Left ventricle myocardium inferior (tissue), 1 donor: ENCODE results near the gene SLMAP. TPM values are rescaled to one million over a fixed set of nuclear protein-coding genes. Genes with fewer than 3 reads are reported as not detected.

Source experiments
- DNase-seq: peaks from one replicate; pipeline ENCODE4 v3.0.0-alpha.2; 2020
- H3K27ac ChIP-seq: fragments of 200-600 bp; replicated peaks from 2 replicates; pipeline ENCODE4 v1.8.0; 2021
- H3K27me3 ChIP-seq: fragments of 200-600 bp; 2 replicates; pipeline ENCODE4 v1.8.0; 2021; ENCODE audit warnings: low read depth
- H3K36me3 ChIP-seq: fragments of 200-600 bp; 2 replicates; pipeline ENCODE4 v1.8.0; 2021
- H3K4me1 ChIP-seq: fragments of 200-600 bp; 2 replicates; pipeline ENCODE4 v1.8.0; 2021
- H3K4me3 ChIP-seq: fragments of 200-600 bp; 2 replicates; pipeline ENCODE4 v1.8.0; 2021; ENCODE audit warnings: mild to moderate bottlenecking, moderate library complexity
- H3K9me3 ChIP-seq: fragments of 200-600 bp; replicated peaks from 2 replicates; pipeline ENCODE4 v1.8.0; 2021
- CTCF ChIP-seq: fragments of 200-600 bp; IDR thresholded peaks from 2 replicates; pipeline ENCODE4 v1.8.0; 2021; ENCODE audit warnings: antibody characterized with exemption, mild to moderate bottlenecking, borderline replicate concordance
- intact Hi-C: fragments of 100-400 bp; cut with micrococcal nuclease; formaldehyde crosslinking; loops from one replicate; pipeline ENCODE4 v1.11.0; 2022
- total RNA-seq: library from RNA; stranded (reverse); fragmentation: NEBNext Ultra II Directional; extraction: Animal tissue kit (Norgen Biotek cat#: 25700); gene quantifications from one replicate; pipeline ENCODE4 v1.2.1, GENCODE V29; 2021
- donor health status: DM: no; HTN: yes; CAD: no; lungs with severe emphysema.

SLMAP gene
- total RNA-seq, 1 donor from 2014 or later, result 316 TPM

- H3K4me3 ChIP-seq, result no peak overlapping the region
- peak overlapping the region; percentile 72 for H3K27ac ChIP-seq
- intact Hi-C loops, result no loop called here
- no peak for DNase-seq
- H3K36me3 ChIP-seq, result no peaks in the 10 kb centered on the region
- no peaks in the 10 kb centered on the region for H3K27me3 ChIP-seq
- H3K4me1 ChIP-seq, result peaks cover 42% of the 10 kb centered on the region
- no peak for TF ChIP-seq CTCF
- peaks cover 7% of the 10 kb centered on the region for H3K9me3 ChIP-seq
Measured at GRCh38 chr3:57943525-57944495, 187.7 kb downstream of the SLMAP start.

- Histone ChIP-seq H3K27me3 (no peaks in the 10 kb centered on the region), H3K4me1 (peaks cover 63% of the 10 kb centered on the region), H3K9me3 (no peaks in the 10 kb centered on the region), H3K36me3 (no peaks in the 10 kb centered on the region), H3K4me3 (no peak overlapping the region), H3K27ac (no peak overlapping the region)
- no peak for TF ChIP-seq CTCF
- intact Hi-C loops, result no loop called here
- DNase-seq, result no peak
Measured at GRCh38 chr3:57946970-57947381, 190.9 kb downstream of the SLMAP start.

- peaks cover 63% of the 10 kb centered on the region for H3K4me1 ChIP-seq
- H3K27me3 ChIP-seq, result no peaks in the 10 kb centered on the region
- no peak overlapping the region for H3K27ac ChIP-seq
- intact Hi-C loops, result no loop called here
- no peak for TF ChIP-seq CTCF
- no peak overlapping the region for H3K4me3 ChIP-seq
- DNase-seq, result no peak
- no peaks in the 10 kb centered on the region for H3K9me3 ChIP-seq
- H3K36me3 ChIP-seq, result no peaks in the 10 kb centered on the region
Measured at GRCh38 chr3:57948080-57948671, 192.1 kb downstream of the SLMAP start.

- H3K9me3 ChIP-seq, result no peaks in the 10 kb centered on the region
- no peaks in the 10 kb centered on the region for H3K27me3 ChIP-seq
- H3K36me3 ChIP-seq, result no peaks in the 10 kb centered on the region
- TF ChIP-seq CTCF, result no peak
- DNase-seq, result no peak
- peaks cover 60% of the 10 kb centered on the region for H3K4me1 ChIP-seq
- H3K4me3 ChIP-seq, result no peak overlapping the region
- H3K27ac ChIP-seq, result peak overlapping the region; percentile 32
- intact Hi-C loops, result no loop called here
Measured at GRCh38 chr3:57948781-57949242, 192.7 kb downstream of the SLMAP start.

- intact Hi-C loops, result no loop called here
Measured at GRCh38 chr3:57949344-57949743, 193.2 kb downstream of the SLMAP start.

More at GRCh38 chr3:57949344-57949743, 193.2 kb downstream of the SLMAP start:
- no peaks in the 10 kb centered on the region for H3K27me3 ChIP-seq
- no peaks in the 10 kb centered on the region for H3K36me3 ChIP-seq
- peaks cover 55% of the 10 kb centered on the region for H3K4me1 ChIP-seq
- no peaks in the 10 kb centered on the region for H3K9me3 ChIP-seq
- H3K4me3 ChIP-seq, result no peak overlapping the region
- H3K27ac ChIP-seq, result peak overlapping the region; percentile 95
- TF ChIP-seq CTCF, result no peak
- no peak for DNase-seq
